Measurements from ENCODE around the gene OR8B4.
"Not testable (repeated sequence)": the region's sequence is repeated elsewhere in the genome, so short reads cannot be mapped to it uniquely, and the experiment has no call there.

OR8B4 gene

GRCh38 chr11:124409906-124410305 is 14.8 kb downstream of the OR8B4 start:
- Histone ChIP-seq H3K9ac (ENCODE audit: low read depth, low read length) (no peak overlapping the region), H3K4me1 (ENCODE audit: control insufficient read depth, insufficient read depth, low read length) (no peaks in the 10 kb centered on the region), H3K36me3 (ENCODE audit: control insufficient read depth, insufficient read depth, low read length) (no peaks in the 10 kb centered on the region), H3K27me3 (ENCODE audit: control insufficient read depth, insufficient read depth, low read length) (no peaks in the 10 kb centered on the region), H3K9me3 (ENCODE audit: control insufficient read depth, insufficient read depth, low read length) (no peaks in the 10 kb centered on the region), H3K4me3 (ENCODE audit: low read depth, low read length) (no peak overlapping the region), H3K27ac (ENCODE audit: low read depth, low read length) (no peak overlapping the region)

- Histone ChIP-seq H3K27me3 (ENCODE audit: control insufficient read depth, insufficient read depth, low read length) (no peaks in the 10 kb centered on the region), H3K27ac (ENCODE audit: low read depth, low read length) (no peak overlapping the region), H3K4me3 (ENCODE audit: low read depth, low read length) (no peak overlapping the region), H3K4me1 (ENCODE audit: control insufficient read depth, insufficient read depth, low read length) (no peaks in the 10 kb centered on the region), H3K9ac (ENCODE audit: low read depth, low read length) (no peak overlapping the region), H3K9me3 (ENCODE audit: control insufficient read depth, insufficient read depth, low read length) (no peaks in the 10 kb centered on the region), H3K36me3 (ENCODE audit: control insufficient read depth, insufficient read depth, low read length) (no peaks in the 10 kb centered on the region)
Measured at GRCh38 chr11:124405581-124405980, 19.1 kb downstream of the OR8B4 start.

DNA sequence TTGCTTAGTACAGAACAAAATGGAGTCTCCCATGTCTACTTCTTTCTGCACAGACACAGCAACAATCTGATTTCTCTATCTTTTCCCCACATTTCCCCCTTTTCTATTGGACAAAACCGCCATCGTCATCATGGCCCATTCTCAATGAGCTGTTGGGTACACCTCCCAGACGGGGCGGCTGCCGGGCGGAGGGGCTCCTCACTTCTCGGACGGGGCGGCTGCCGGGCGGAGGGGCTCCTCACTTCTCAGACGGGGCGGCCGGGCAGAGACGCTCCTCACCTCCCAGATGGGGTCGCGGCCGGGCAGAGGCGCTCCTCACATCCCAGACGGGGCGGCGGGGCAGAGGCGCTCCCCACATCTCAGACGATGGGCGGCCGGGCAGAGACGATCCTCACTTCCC is 21.5 kb downstream of the OR8B4 start:
- not testable (repeated sequence) for H3K4me1 ChIP-seq (ENCODE audit: control insufficient read depth, insufficient read depth, low read length); H3K9ac ChIP-seq (ENCODE audit: low read depth, low read length); H3K4me3 ChIP-seq (ENCODE audit: low read depth, low read length); H3K9me3 ChIP-seq (ENCODE audit: control insufficient read depth, insufficient read depth, low read length); H3K27me3 ChIP-seq (ENCODE audit: control insufficient read depth, insufficient read depth, low read length); H3K36me3 ChIP-seq (ENCODE audit: control insufficient read depth, insufficient read depth, low read length); H3K27ac ChIP-seq (ENCODE audit: low read depth, low read length)

GRCh38 chr11:124402326-124402922 is 22.2 kb downstream of the OR8B4 start:
- Histone ChIP-seq H3K36me3 (ENCODE audit: control insufficient read depth, insufficient read depth, low read length) (no peaks in the 10 kb centered on the region), H3K4me3 (ENCODE audit: low read depth, low read length) (no peak overlapping the region), H3K4me1 (ENCODE audit: control insufficient read depth, insufficient read depth, low read length) (no peaks in the 10 kb centered on the region), H3K9ac (ENCODE audit: low read depth, low read length) (no peak overlapping the region), H3K27ac (ENCODE audit: low read depth, low read length) (no peak overlapping the region), H3K27me3 (ENCODE audit: control insufficient read depth, insufficient read depth, low read length) (no peaks in the 10 kb centered on the region), H3K9me3 (ENCODE audit: control insufficient read depth, insufficient read depth, low read length) (no peaks in the 10 kb centered on the region)

DNA sequence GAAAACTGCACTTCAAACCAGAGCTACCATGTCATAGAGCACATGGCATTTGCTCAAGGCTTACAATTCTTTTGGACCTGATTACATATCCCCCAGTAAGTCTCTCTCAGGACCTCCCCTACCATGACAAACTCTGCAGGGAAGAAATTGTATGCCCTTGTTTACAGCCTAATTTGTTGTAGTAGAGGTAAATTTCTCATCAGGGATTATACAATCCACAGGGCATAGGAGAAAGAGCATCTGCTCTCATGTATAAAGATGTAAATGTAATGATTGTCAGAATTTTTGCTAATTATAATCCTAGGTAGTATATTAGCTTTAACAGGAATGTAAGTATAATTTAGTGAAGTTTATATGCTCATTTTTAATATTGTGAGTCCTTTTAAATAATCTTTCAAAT is 25.7 kb downstream of the OR8B4 start, which contains the start of gene OR8B3:
Gene OR8B3, minus strand, starts transcription at position 101 of the 400 bp plus-strand sequence. CDS start 1,673 bp downstream, outside the sequence.
- Histone ChIP-seq H3K36me3 (ENCODE audit: control insufficient read depth, insufficient read depth, low read length) (no peaks in the 10 kb centered on the region), H3K27me3 (ENCODE audit: control insufficient read depth, insufficient read depth, low read length) (no peaks in the 10 kb centered on the region), H3K4me1 (ENCODE audit: control insufficient read depth, insufficient read depth, low read length) (no peaks in the 10 kb centered on the region)

DNA sequence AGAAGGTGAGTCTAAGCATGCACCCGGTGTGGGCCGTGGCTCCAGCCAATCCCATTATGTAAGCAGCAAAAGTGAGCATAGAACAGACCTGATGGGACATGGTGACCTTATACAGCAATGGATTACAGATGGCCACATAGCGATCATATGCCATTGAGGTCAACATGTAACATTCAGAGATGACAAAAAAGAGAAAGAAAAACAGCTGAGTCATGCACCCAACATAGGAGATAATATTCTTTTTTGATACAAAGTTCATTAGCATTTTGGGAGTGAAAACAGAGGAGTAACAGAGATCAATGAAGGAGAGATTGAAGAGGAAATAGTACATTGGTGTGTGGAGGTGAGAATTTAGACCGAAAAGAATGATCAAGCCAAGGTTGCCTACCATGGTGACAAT is 27.8 kb downstream of the OR8B4 start:
- not testable (repeated sequence) for H3K27ac ChIP-seq (ENCODE audit: low read depth, low read length); H3K4me1 ChIP-seq (ENCODE audit: control insufficient read depth, insufficient read depth, low read length); H3K36me3 ChIP-seq (ENCODE audit: control insufficient read depth, insufficient read depth, low read length); H3K9ac ChIP-seq (ENCODE audit: low read depth, low read length); H3K4me3 ChIP-seq (ENCODE audit: low read depth, low read length); H3K27me3 ChIP-seq (ENCODE audit: control insufficient read depth, insufficient read depth, low read length); H3K9me3 ChIP-seq (ENCODE audit: control insufficient read depth, insufficient read depth, low read length)

More for the DNA sequence above, 25.7 kb downstream of the OR8B4 start, which contains the start of gene OR8B3:
- H3K9ac ChIP-seq (ENCODE audit: low read depth, low read length): no peak within 1 kb of the TSS
- H3K4me3 ChIP-seq (ENCODE audit: low read depth, low read length): no peak within 1 kb of the TSS
- H3K27ac ChIP-seq (ENCODE audit: low read depth, low read length): no peak within 1 kb of the TSS
- no peaks in the 10 kb centered on the region for H3K9me3 ChIP-seq (ENCODE audit: control insufficient read depth, insufficient read depth, low read length)

GRCh38 chr11:124394408-124394807 is 30.3 kb downstream of the OR8B4 start:
- no peak overlapping the region for H3K4me3 ChIP-seq (ENCODE audit: low read depth, low read length)
- no peak overlapping the region for H3K9ac ChIP-seq (ENCODE audit: low read depth, low read length)
- no peak overlapping the region for H3K27ac ChIP-seq (ENCODE audit: low read depth, low read length)
- no peaks in the 10 kb centered on the region for H3K9me3 ChIP-seq (ENCODE audit: control insufficient read depth, insufficient read depth, low read length)
- H3K4me1 ChIP-seq (ENCODE audit: control insufficient read depth, insufficient read depth, low read length): no peaks in the 10 kb centered on the region
- H3K27me3 ChIP-seq (ENCODE audit: control insufficient read depth, insufficient read depth, low read length): no peaks in the 10 kb centered on the region
- H3K36me3 ChIP-seq (ENCODE audit: control insufficient read depth, insufficient read depth, low read length): no peaks in the 10 kb centered on the region

DNA sequence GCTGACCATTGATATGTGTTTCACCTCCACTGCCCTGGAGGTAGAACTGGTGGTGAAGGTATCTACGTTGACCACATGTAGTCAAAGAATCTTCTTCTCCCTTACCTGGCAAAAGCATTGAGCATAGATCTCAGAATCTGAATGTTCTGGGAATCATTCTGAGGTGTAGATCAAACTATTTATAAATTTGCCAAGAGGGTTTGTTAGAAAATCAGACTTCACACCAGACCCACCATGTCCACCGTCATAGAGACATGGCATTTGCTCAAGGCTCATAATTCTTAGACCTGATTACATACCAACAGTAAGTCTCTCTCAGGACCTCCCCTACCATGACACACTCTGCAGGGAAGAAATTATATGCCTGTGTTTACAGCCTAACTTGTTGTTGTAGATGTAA is 40.3 kb downstream of the OR8B4 start, which contains the start of gene OR8B2:
Gene OR8B2, minus strand, starts transcription at position 101 of the 400 bp plus-strand sequence. CDS start 1,156 bp downstream, outside the sequence.
- H3K36me3 ChIP-seq (ENCODE audit: control insufficient read depth, insufficient read depth, low read length): no peaks in the 10 kb centered on the region
- H3K9ac ChIP-seq (ENCODE audit: low read depth, low read length): no peak within 1 kb of the TSS
- no peak within 1 kb of the TSS for H3K4me3 ChIP-seq (ENCODE audit: low read depth, low read length)

DNA sequence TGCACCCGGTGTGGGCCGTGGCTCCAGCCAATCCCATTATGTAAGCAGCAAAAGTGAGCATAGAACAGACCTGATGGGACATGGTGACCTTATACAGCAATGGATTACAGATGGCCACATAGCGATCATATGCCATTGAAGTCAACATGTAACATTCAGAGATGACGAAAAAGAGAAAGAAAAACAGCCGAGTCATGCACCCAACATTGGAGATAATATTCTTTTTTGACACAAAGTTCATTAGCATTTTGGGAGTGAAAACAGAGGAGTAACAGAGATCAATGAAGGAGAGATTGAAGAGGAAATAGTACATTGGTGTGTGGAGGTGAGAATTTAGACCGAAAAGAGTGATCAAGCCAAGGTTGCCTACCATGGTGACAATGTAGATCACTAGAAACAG is 41.8 kb downstream of the OR8B4 start:
- H3K9ac ChIP-seq (ENCODE audit: low read depth, low read length); H3K27me3 ChIP-seq (ENCODE audit: control insufficient read depth, insufficient read depth, low read length); H3K9me3 ChIP-seq (ENCODE audit: control insufficient read depth, insufficient read depth, low read length); H3K4me1 ChIP-seq (ENCODE audit: control insufficient read depth, insufficient read depth, low read length); H3K4me3 ChIP-seq (ENCODE audit: low read depth, low read length); H3K36me3 ChIP-seq (ENCODE audit: control insufficient read depth, insufficient read depth, low read length); H3K27ac ChIP-seq (ENCODE audit: low read depth, low read length): not testable (repeated sequence)

More for the DNA sequence above, 40.3 kb downstream of the OR8B4 start, which contains the start of gene OR8B2:
- no peak within 1 kb of the TSS for H3K27ac ChIP-seq (ENCODE audit: low read depth, low read length)
- H3K4me1 ChIP-seq (ENCODE audit: control insufficient read depth, insufficient read depth, low read length): no peaks in the 10 kb centered on the region
- H3K27me3 ChIP-seq (ENCODE audit: control insufficient read depth, insufficient read depth, low read length): no peaks in the 10 kb centered on the region
- no peaks in the 10 kb centered on the region for H3K9me3 ChIP-seq (ENCODE audit: control insufficient read depth, insufficient read depth, low read length)

DNA sequence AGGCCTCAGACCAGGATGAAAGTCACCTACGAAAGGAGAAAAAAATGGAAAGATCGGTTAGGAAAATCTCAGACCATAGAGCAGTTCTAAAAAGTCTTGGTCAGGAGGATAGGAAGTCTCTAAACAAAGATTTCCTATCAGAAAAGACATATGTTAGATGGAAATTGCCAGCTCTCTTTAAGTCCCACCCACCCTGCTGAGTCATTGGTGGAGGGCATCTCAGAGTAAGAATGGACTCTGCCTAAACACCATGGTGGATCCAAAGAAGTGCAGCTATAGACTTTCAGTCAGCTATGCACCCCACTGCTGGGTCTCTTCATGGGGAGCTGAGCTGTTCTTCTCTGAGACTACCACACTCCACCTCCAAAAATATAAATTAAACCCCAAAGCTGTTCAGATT is 44.1 kb downstream of the OR8B4 start:
- H3K27me3 ChIP-seq (ENCODE audit: control insufficient read depth, insufficient read depth, low read length): no peaks in the 10 kb centered on the region

GRCh38 chr11:124376280-124376679 is 48.4 kb downstream of the OR8B4 start:
- Histone ChIP-seq H3K27me3 (ENCODE audit: control insufficient read depth, insufficient read depth, low read length) (no peaks in the 10 kb centered on the region), H3K4me3 (ENCODE audit: low read depth, low read length) (no peak overlapping the region), H3K4me1 (ENCODE audit: control insufficient read depth, insufficient read depth, low read length) (no peaks in the 10 kb centered on the region), H3K9me3 (ENCODE audit: control insufficient read depth, insufficient read depth, low read length) (no peaks in the 10 kb centered on the region), H3K27ac (ENCODE audit: low read depth, low read length) (no peak overlapping the region), H3K36me3 (ENCODE audit: control insufficient read depth, insufficient read depth, low read length) (no peaks in the 10 kb centered on the region), H3K9ac (ENCODE audit: low read depth, low read length) (no peak overlapping the region)

More for the DNA sequence above, 44.1 kb downstream of the OR8B4 start:
- Histone ChIP-seq H3K4me1 (ENCODE audit: control insufficient read depth, insufficient read depth, low read length) (no peaks in the 10 kb centered on the region), H3K4me3 (ENCODE audit: low read depth, low read length) (no peak overlapping the region), H3K36me3 (ENCODE audit: control insufficient read depth, insufficient read depth, low read length) (no peaks in the 10 kb centered on the region), H3K27ac (ENCODE audit: low read depth, low read length) (no peak overlapping the region), H3K9me3 (ENCODE audit: control insufficient read depth, insufficient read depth, low read length) (no peaks in the 10 kb centered on the region), H3K9ac (ENCODE audit: low read depth, low read length) (no peak overlapping the region)
